SK-N-SH (cell line): ENCODE data around the gene SUPT20H.

ENCODE experiments used
- CTCF ChIP-seq: fragments of 200-600 bp; sonication (generic); IDR thresholded peaks from 2 replicates; pipeline ENCODE4 v1.6.1; 2017; ENCODE audit warnings: antibody characterized with exemption, mild to moderate bottlenecking, moderate library complexity
- ELF1 ChIP-seq: IDR thresholded peaks from 2 replicates; pipeline ENCODE4 v1.4.0; 2012
- EP300 ChIP-seq, 2 experiments: IDR thresholded peaks; 2 replicates each; pipeline versions ENCODE4 v1.4.0 to v1.6.1; 2012; ENCODE audit warnings: borderline replicate concordance in 1 of 2, low read depth in 1 of 2, low read length in 1 of 2
- EZH2phosphoT487 ChIP-seq: fragments of 200-600 bp; sonication (generic); IDR thresholded peaks from 2 replicates; pipeline ENCODE4 v1.6.1; 2017; ENCODE audit warnings: low read depth, mixed run types, mild to moderate bottlenecking, antibody characterized with exemption, moderate library complexity, borderline replicate concordance
- JUND ChIP-seq: IDR thresholded peaks from 2 replicates; pipeline ENCODE4 v1.4.0; 2012
- NFIC ChIP-seq: IDR thresholded peaks from 2 replicates; pipeline ENCODE4 v1.4.0; 2012; ENCODE audit warnings: borderline replicate concordance
- POLR2AphosphoS5 ChIP-seq: IDR thresholded peaks from 2 replicates; pipeline ENCODE4 v1.6.1; 2012; ENCODE audit warnings: low read depth, low read length
- RAD21 ChIP-seq: IDR thresholded peaks from 2 replicates; pipeline ENCODE4 v1.6.1; 2012; ENCODE audit warnings: mild to moderate bottlenecking, low read length
- REST ChIP-seq: IDR thresholded peaks from 2 replicates; pipeline ENCODE4 v1.6.1; 2012; ENCODE audit warnings: mild to moderate bottlenecking, low read depth, low read length, moderate library complexity
- SMC3 ChIP-seq: IDR thresholded peaks from 2 replicates; pipeline ENCODE4 v1.6.1; 2012; ENCODE audit warnings: low read depth, low read length, improper control_type of control experiment
- TCF12 ChIP-seq: IDR thresholded peaks from 2 replicates; pipeline ENCODE4 v1.4.0; 2012
- TEAD4 ChIP-seq: IDR thresholded peaks from 2 replicates; pipeline ENCODE4 v1.4.0; 2012; ENCODE audit warnings: mild to moderate bottlenecking, borderline replicate concordance; ENCODE audit not compliant: insufficient read depth
- USF2 ChIP-seq: fragments of 150-350 bp; IDR thresholded peaks from 2 replicates; pipeline ENCODE4 v1.6.1; 2017; ENCODE audit warnings: antibody characterized with exemption, low read length, low read depth, borderline replicate concordance

GRCh38 chr13:37001921-37002250 lies 57.6 kb downstream of the SUPT20H start:
- TF ChIP-seq NFIC = no peak
- TF ChIP-seq CTCF = no peak
- no peak for TF ChIP-seq EP300 (IDR thresholded peaks at IDR 0.05; ENCODE audit: borderline replicate concordance in 1 of 2, low read depth in 1 of 2, low read length in 1 of 2)
- no peak for TF ChIP-seq USF2
- TF ChIP-seq TEAD4 = no peak
- no peak for TF ChIP-seq POLR2AphosphoS5
- no peak for TF ChIP-seq EZH2phosphoT487
- no peak for TF ChIP-seq SMC3
- no peak for TF ChIP-seq RAD21
- no peak for TF ChIP-seq ELF1
- no peak for TF ChIP-seq REST
- TF ChIP-seq JUND = no peak
- TF ChIP-seq TCF12 = no peak
